BE2C (cell line): ENCODE data around the gene FOXO4.

Experiments
- DNase-seq: peaks from one replicate; pipeline ENCODE4 v3.0.0-alpha.2; 2020
- H3K27me3 ChIP-seq: fragments of 250-450 bp; sonication (Bioruptor Pico); 2 replicates; pipeline ENCODE4 v1.5.1; 2020; ENCODE audit warnings: mild to moderate bottlenecking
- H3K36me3 ChIP-seq: fragments of 250-450 bp; sonication (Bioruptor Pico); 2 replicates; pipeline ENCODE4 v1.5.1; 2020; ENCODE audit warnings: mild to moderate bottlenecking
- H3K4me1 ChIP-seq: fragments of 250-450 bp; sonication (Bioruptor Pico); 2 replicates; pipeline ENCODE4 v1.5.1; 2020
- H3K4me3 ChIP-seq: 2 replicates; pipeline ENCODE4 v1.5.1; 2011; ENCODE audit warnings: low read depth, low read length
- H3K9me3 ChIP-seq: fragments of 250-450 bp; sonication (Bioruptor Pico); 2 replicates; pipeline ENCODE4 v1.5.1; 2020
- TF ChIP-seq, protein P1 (sequence below): IDR thresholded peaks from 2 replicates; pipeline ENCODE4 v1.5.1; 2012; ENCODE audit warnings: mild to moderate bottlenecking, low read depth, low read length

FOXO4 gene

DNA sequence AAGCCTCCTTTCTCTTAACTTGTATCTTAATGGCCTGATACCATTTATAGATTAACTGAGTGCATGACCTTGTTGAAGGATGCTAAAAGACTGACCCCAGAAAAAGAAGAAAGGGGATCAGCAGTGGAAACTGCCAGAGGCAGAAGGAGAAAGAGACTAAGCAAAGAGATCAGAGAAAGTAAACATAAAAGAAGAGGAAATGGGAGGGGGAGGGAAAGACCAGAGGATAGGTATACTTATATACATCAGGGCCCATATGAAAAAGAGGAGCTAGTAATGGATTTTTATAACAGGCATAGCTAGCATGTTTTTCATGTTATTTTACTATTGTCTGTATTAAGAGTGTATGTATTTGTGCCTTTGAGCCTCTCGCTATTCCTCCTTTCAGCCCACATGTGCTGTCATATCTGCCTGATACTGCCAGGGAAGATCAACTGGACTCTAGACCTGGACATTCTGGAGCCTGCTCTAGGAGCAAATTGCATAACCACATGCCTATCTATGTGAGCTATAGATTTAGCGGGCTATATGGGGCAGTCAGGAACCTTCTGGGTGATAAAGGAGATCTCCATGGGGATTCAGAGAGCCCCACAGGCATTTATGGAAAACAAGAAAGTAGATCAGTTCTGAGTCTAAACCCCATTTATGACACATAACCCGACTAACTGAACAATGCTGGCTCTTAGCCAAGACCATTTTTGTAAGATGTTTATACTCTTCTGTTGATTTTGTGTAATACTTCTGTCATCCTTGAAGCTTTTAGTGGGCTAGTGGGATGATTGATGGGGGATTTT is 14.1 kb upstream of the FOXO4 start:
- no peak overlapping the region for H3K4me3 ChIP-seq
- H3K4me1 ChIP-seq = no peaks in the 10 kb centered on the region
- TF ChIP-seq, protein P1, sequence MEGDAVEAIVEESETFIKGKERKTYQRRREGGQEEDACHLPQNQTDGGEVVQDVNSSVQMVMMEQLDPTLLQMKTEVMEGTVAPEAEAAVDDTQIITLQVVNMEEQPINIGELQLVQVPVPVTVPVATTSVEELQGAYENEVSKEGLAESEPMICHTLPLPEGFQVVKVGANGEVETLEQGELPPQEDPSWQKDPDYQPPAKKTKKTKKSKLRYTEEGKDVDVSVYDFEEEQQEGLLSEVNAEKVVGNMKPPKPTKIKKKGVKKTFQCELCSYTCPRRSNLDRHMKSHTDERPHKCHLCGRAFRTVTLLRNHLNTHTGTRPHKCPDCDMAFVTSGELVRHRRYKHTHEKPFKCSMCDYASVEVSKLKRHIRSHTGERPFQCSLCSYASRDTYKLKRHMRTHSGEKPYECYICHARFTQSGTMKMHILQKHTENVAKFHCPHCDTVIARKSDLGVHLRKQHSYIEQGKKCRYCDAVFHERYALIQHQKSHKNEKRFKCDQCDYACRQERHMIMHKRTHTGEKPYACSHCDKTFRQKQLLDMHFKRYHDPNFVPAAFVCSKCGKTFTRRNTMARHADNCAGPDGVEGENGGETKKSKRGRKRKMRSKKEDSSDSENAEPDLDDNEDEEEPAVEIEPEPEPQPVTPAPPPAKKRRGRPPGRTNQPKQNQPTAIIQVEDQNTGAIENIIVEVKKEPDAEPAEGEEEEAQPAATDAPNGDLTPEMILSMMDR = no peak
- no peak for DNase-seq
- H3K27me3 ChIP-seq = no peaks in the 10 kb centered on the region
- H3K9me3 ChIP-seq = no peaks in the 10 kb centered on the region
- H3K36me3 ChIP-seq = no peaks in the 10 kb centered on the region

DNA sequence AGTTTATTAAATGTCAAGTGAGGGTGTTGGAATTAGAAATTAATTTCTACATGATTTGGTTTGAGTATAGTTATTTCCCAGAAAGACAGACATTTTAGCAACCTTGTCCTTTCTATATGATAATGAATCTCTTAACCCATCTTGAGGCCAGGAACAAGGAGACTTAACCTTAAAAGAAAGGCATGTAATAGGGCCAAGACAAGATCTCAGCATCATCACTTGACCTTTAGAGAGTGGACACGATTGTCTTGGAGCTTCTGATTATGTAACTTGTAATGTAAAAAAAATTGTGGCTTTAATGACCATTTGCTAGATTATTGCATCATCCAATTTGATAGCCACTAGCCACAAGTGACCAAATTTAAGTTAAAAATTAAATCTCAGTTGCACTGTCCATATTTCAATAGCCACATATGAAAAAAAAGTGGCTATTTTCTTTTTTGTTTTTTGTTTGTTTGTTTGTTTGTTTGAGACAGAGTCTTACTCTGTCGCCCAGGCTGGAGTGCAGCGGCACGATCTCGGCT is 13.5 kb upstream of the FOXO4 start:
- Histone ChIP-seq H3K9me3 (no peaks in the 10 kb centered on the region), H3K4me1 (no peaks in the 10 kb centered on the region), H3K4me3 (no peak overlapping the region), H3K27me3 (no peaks in the 10 kb centered on the region), H3K36me3 (no peaks in the 10 kb centered on the region)
- TF ChIP-seq, protein P1 = no peak
- no peak for DNase-seq

DNA sequence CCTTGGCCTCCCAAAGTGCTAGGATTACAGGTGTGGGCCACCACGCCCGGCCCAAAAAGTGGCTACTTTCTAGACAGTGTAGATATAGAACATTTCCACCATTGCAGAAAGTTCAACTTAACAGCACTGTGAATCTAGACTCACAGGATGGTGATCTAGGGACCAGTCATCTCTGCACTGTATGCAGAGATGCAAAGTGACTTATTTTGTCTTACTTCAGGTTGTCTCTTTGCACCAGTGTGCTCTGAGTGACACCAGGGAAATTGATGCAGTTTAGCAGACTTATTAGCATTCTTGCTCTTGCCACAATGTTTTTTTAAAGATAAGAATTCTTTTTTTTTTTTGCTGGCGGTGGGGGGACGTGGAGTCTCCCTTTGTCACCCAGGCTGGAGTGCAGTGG is 12.8 kb upstream of the FOXO4 start:
- H3K4me1 ChIP-seq = no peaks in the 10 kb centered on the region
- DNase-seq = no peak
- no peaks in the 10 kb centered on the region for H3K27me3 ChIP-seq
- H3K36me3 ChIP-seq = no peaks in the 10 kb centered on the region
- H3K9me3 ChIP-seq = no peaks in the 10 kb centered on the region
- TF ChIP-seq, protein P1 = no peak
- no peak overlapping the region for H3K4me3 ChIP-seq

DNA sequence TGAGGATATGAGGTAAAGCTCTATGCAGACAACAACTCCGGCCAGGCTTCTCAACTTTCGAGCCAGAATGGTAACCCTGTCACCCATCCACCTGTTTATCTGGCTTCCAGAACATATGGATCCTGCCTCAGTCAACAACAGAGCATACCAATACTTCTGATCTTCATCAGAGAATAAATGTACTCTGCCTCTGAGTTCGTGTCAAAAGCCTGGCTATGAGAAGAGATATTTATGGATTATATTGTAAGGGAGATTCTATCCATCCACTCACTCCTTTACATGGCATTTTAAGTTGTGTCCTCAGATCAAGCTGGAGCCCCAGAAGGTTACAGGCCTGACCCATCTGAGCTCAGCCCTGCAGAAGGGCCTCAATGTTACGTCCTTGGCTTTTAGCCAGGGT is 9.8 kb upstream of the FOXO4 start:
- H3K9me3 ChIP-seq = no peaks in the 10 kb centered on the region
- H3K4me3 ChIP-seq = no peak overlapping the region
- no peak for DNase-seq
- no peaks in the 10 kb centered on the region for H3K36me3 ChIP-seq
- TF ChIP-seq, protein P1 = no peak
- no peaks in the 10 kb centered on the region for H3K27me3 ChIP-seq
- H3K4me1 ChIP-seq = no peaks in the 10 kb centered on the region

DNA sequence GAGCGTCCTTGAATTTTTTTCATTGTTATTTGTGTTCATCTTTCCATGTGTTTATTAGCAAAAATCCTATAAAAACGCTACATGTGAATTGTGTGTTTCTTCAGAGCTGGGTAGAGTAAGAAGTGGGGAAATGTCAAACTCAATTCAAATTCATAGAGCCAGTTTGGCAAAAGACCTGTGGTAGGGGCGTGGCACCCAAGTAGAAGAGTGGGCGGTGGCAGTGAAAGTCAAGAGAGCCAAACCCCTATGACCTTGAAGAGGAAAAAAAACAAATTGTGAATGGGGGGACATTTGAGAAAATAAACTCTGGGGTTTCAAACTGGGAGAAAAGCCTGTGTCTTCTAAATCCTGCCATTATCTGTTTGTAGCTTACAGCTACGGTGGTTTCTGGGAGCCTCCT is 4.4 kb upstream of the FOXO4 start:
- TF ChIP-seq, protein P1 = no peak
- no peak for DNase-seq
- Histone ChIP-seq H3K4me1 (no peaks in the 10 kb centered on the region), H3K36me3 (no peaks in the 10 kb centered on the region), H3K4me3 (no peak overlapping the region), H3K9me3 (no peaks in the 10 kb centered on the region), H3K27me3 (no peaks in the 10 kb centered on the region)

DNA sequence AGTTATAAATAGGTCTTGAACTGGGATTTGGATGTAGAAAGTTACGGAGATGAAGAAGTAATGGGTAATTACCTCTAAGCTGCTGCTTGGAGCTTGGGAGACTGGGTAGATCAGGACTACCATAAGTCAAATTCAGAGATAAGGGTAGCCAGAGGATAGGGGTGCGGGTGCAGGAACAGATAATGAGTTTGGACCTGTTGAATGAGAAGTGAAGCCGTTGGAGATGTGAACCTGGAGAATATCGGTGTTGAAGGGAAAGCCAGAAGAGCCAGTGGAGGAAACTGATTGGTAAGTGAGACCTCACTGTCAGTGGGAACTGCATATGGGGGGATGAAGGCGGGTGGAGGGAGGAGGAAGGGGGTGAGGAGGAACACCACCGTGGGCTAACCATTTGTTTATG is 618 bp upstream of the FOXO4 start:
- TF ChIP-seq, protein P1 = no peak
- H3K9me3 ChIP-seq = no peaks in the 10 kb centered on the region
- DNase-seq = no peak
- H3K4me1 ChIP-seq = no peaks in the 10 kb centered on the region
- no peaks in the 10 kb centered on the region for H3K27me3 ChIP-seq
- H3K4me3 ChIP-seq = peak overlapping the region; percentile 74
- H3K36me3 ChIP-seq = no peaks in the 10 kb centered on the region
